Tibial nerve (tissue), 4 donors: ENCODE results near the gene KCNMA1. TPM values are rescaled to one million over a fixed set of nuclear protein-coding genes. Genes with fewer than 3 reads are reported as not detected.

ENCODE experiments used
- DNase-seq, 2 donors: peaks; one replicate each; pipeline ENCODE4 v3.0.0-alpha.2; 2019; ENCODE audit warnings: low spot score in 2 of 2
- H3K27ac ChIP-seq, 4 donors: fragments of 200-600 bp; sonication (generic) in 3 of 4; one replicate each; pipeline ENCODE4 v1.5.1; 2017 to 2019; ENCODE audit warnings: mild to moderate bottlenecking in 1 of 4
- H3K27me3 ChIP-seq, 2 donors: fragments of 200-600 bp; sonication (generic) in 1 of 2; one replicate each; pipeline versions ENCODE4 v1.5.1 to v1.6.0; 2017 to 2019
- H3K36me3 ChIP-seq, 3 donors: fragments of 200-600 bp; sonication (generic); one replicate each; pipeline ENCODE4 v1.5.1; 2018 to 2019
- H3K4me1 ChIP-seq, 4 donors: fragments of 200-600 bp; sonication (generic) in 3 of 4; one replicate each; pipeline ENCODE4 v1.5.1; 2017 to 2019
- H3K4me3 ChIP-seq, 4 donors: fragments of 200-600 bp; sonication (generic) in 3 of 4; one replicate each; pipeline ENCODE4 v1.5.1; 2017 to 2019; ENCODE audit warnings: mild to moderate bottlenecking in 1 of 4, moderate library complexity in 1 of 4
- H3K9me3 ChIP-seq, 4 donors: fragments of 200-600 bp; sonication (generic) in 3 of 4; one replicate each; pipeline ENCODE4 v1.5.1; 2017 to 2019
- EP300 ChIP-seq, 2 donors: sonication (generic); formaldehyde crosslinking; IDR thresholded peaks; one replicate each; pipeline ENCODE4 v1.6.1; 2017; ENCODE audit warnings: antibody characterized with exemption in 2 of 2, mild to moderate bottlenecking in 1 of 2
- POLR2A ChIP-seq, 2 donors: fragments of 450-650 bp; IDR thresholded peaks; one replicate each; pipeline ENCODE4 v1.6.1; 2017; ENCODE audit warnings: antibody characterized with exemption in 2 of 2, mild to moderate bottlenecking in 2 of 2, moderate library complexity in 2 of 2
- WGBS, 2 donors: methylation state at CpG; one replicate each; pipeline ENCODE4 v1.1.5; 2018; 5-methylcytosine and 5-hydroxymethylcytosine counted together
- total RNA-seq, 4 donors: library from RNA; depleted of rRNA; stranded (reverse); fragments of >200 nt; gene quantifications; one replicate each; pipeline ENCODE4 v1.1.0, GENCODE V29; 2016
- TF ChIP-seq, protein P1 (sequence below), 5 experiments: fragments of 200-600 bp in 3 of 5; fragments of 450-650 bp in 2 of 5; sonication (generic) in 3 of 5; IDR thresholded peaks; one replicate each; pipeline ENCODE4 v1.5.1; 2016 to 2019; ENCODE audit warnings: antibody characterized with exemption in 5 of 5, mild to moderate bottlenecking in 3 of 5, moderate library complexity in 2 of 5

KCNMA1 gene
- total RNA-seq, 4 donors from 2014 or later: 10.2 to 19.9 (median 13.7) TPM

- TF ChIP-seq, protein P1, sequence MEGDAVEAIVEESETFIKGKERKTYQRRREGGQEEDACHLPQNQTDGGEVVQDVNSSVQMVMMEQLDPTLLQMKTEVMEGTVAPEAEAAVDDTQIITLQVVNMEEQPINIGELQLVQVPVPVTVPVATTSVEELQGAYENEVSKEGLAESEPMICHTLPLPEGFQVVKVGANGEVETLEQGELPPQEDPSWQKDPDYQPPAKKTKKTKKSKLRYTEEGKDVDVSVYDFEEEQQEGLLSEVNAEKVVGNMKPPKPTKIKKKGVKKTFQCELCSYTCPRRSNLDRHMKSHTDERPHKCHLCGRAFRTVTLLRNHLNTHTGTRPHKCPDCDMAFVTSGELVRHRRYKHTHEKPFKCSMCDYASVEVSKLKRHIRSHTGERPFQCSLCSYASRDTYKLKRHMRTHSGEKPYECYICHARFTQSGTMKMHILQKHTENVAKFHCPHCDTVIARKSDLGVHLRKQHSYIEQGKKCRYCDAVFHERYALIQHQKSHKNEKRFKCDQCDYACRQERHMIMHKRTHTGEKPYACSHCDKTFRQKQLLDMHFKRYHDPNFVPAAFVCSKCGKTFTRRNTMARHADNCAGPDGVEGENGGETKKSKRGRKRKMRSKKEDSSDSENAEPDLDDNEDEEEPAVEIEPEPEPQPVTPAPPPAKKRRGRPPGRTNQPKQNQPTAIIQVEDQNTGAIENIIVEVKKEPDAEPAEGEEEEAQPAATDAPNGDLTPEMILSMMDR (IDR thresholded peaks at IDR 0.05): no peak
- TF ChIP-seq EP300 (IDR thresholded peaks at IDR 0.05) (no peak), POLR2A (IDR thresholded peaks at IDR 0.05) (no peak)
- H3K4me1 ChIP-seq: no peaks in the 10 kb centered on the region
- H3K27me3 ChIP-seq: peaks cover 0 to 3% of the 10 kb centered on the region in 2 donors
- H3K4me3 ChIP-seq: no peak overlapping the region
- no peaks in the 10 kb centered on the region for H3K9me3 ChIP-seq
- no peak for DNase-seq
- H3K36me3 ChIP-seq: no peaks in the 10 kb centered on the region
- H3K27ac ChIP-seq: no peak overlapping the region
- 44 to 52% methylated on average over 5 of the region's 5 CpGs for WGBS, 2 donors
Observed at GRCh38 chr10:77274046-77274795, 363.4 kb downstream of the KCNMA1 start.

GRCh38 chr10:77269163-77269562 is 368.4 kb downstream of the KCNMA1 start:
- no peak for DNase-seq
- Histone ChIP-seq H3K27ac (no peak overlapping the region), H3K27me3 (peaks cover 0 to 3% of the 10 kb centered on the region in 2 donors), H3K4me3 (no peak overlapping the region), H3K36me3 (no peaks in the 10 kb centered on the region), H3K9me3 (no peaks in the 10 kb centered on the region), H3K4me1 (no peaks in the 10 kb centered on the region)
- TF ChIP-seq, protein P1 (IDR thresholded peaks at IDR 0.05): no peak
- TF ChIP-seq EP300 (IDR thresholded peaks at IDR 0.05) (no peak), POLR2A (IDR thresholded peaks at IDR 0.05) (no peak)

- H3K27ac ChIP-seq: no peak overlapping the region
- no peaks in the 10 kb centered on the region for H3K9me3 ChIP-seq
- no peaks in the 10 kb centered on the region for H3K4me1 ChIP-seq
- no peaks in the 10 kb centered on the region for H3K36me3 ChIP-seq
- no peak overlapping the region for H3K4me3 ChIP-seq
- 79 to 83% methylated on average over 4 of the region's 4 CpGs for WGBS, 2 donors
- H3K27me3 ChIP-seq: peaks cover 0 to under 1% of the 10 kb centered on the region in 2 donors
- TF ChIP-seq, protein P1 (IDR thresholded peaks at IDR 0.05): no peak
- TF ChIP-seq EP300 (IDR thresholded peaks at IDR 0.05) (no peak), POLR2A (IDR thresholded peaks at IDR 0.05) (no peak)
- no peak for DNase-seq
Observed at GRCh38 chr10:77268721-77269120, 368.9 kb downstream of the KCNMA1 start.

- Histone ChIP-seq H3K4me1 (no peaks in the 10 kb centered on the region), H3K27ac (no peak overlapping the region)
- 74 to 83% methylated on average over 8 of the region's 8 CpGs for WGBS, 2 donors
Observed at GRCh38 chr10:77267703-77268675, 369.6 kb downstream of the KCNMA1 start.

More at GRCh38 chr10:77267703-77268675, 369.6 kb downstream of the KCNMA1 start:
- Histone ChIP-seq H3K36me3 (no peaks in the 10 kb centered on the region), H3K27me3 (no peaks in the 10 kb centered on the region), H3K4me3 (no peak overlapping the region), H3K9me3 (no peaks in the 10 kb centered on the region)
- no peak for TF ChIP-seq POLR2A (IDR thresholded peaks at IDR 0.05)
- TF ChIP-seq EP300 (IDR thresholded peaks at IDR 0.05): no peak
- TF ChIP-seq, protein P1 (IDR thresholded peaks at IDR 0.05): no peak
- DNase-seq: no peak
